OCI-LY7 (cell line): Measurements from ENCODE around the gene FAM222A.

Source experiments
- EZH2phosphoT487 ChIP-seq: fragments of 200-600 bp; sonication (generic); IDR thresholded peaks from 2 replicates; pipeline ENCODE4 v1.6.1; 2018; ENCODE audit warnings: low read depth, borderline replicate concordance, mild to moderate bottlenecking, mixed run types, antibody characterized with exemption, low read length, moderate library complexity, mixed read lengths
- TF ChIP-seq, protein P1 (sequence below): fragments of 200-600 bp; sonication (generic); conservative IDR thresholded peaks from 2 replicates; pipeline ENCODE4 v1.5.1; 2014; ENCODE audit warnings: mild to moderate bottlenecking, antibody characterized with exemption, low read length, moderate library complexity, mixed read lengths

DNA sequence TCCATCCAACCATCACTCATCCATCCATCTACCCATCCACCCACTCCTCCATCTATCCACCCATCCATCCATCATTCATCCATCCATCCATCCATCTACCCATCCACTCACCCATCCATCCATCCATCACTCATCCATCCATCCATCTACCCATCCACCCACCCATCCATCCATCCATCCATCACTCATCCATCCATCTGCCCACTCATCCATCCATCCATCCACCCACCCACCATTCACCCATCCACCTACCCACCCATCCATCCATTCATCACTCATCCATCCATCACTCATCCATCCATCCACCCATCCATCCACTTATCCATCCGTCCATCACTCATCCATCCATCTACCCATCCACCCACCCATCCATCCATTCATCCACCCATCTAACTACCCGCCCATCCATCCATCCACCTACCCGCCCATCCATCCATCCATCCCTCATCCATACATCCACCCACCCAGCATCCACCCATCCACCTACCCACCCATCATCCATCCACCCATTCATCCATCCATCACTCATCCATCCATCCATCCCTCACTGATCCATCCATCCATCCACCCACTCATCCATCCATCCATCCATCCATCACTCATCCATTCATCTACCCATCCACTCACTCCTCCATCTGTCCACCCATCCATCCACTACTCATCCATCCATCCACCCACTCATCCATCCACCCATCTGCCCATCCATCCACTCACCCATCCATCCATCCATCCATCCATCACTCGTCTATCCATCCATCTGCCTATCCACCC lies 95.4 kb downstream of the FAM222A start:
- TF ChIP-seq, protein P1, sequence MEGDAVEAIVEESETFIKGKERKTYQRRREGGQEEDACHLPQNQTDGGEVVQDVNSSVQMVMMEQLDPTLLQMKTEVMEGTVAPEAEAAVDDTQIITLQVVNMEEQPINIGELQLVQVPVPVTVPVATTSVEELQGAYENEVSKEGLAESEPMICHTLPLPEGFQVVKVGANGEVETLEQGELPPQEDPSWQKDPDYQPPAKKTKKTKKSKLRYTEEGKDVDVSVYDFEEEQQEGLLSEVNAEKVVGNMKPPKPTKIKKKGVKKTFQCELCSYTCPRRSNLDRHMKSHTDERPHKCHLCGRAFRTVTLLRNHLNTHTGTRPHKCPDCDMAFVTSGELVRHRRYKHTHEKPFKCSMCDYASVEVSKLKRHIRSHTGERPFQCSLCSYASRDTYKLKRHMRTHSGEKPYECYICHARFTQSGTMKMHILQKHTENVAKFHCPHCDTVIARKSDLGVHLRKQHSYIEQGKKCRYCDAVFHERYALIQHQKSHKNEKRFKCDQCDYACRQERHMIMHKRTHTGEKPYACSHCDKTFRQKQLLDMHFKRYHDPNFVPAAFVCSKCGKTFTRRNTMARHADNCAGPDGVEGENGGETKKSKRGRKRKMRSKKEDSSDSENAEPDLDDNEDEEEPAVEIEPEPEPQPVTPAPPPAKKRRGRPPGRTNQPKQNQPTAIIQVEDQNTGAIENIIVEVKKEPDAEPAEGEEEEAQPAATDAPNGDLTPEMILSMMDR = no peak
- no peak for TF ChIP-seq EZH2phosphoT487
